Peyer's patch (tissue), 4 donors: Measurements from ENCODE around the gene ZNF516. TPM values are rescaled to one million over a fixed set of nuclear protein-coding genes. Genes with fewer than 3 reads are reported as not detected.

ENCODE experiments used
- DNase-seq, 3 donors: peaks; one replicate each; pipeline ENCODE4 v3.0.0-alpha.2; 2017 to 2019
- H3K27ac ChIP-seq, 4 donors: fragments of 200-600 bp; sonication (generic); one replicate each; pipeline ENCODE4 v1.5.1; 2016 to 2019
- H3K27me3 ChIP-seq, 2 donors: fragments of 200-600 bp; sonication (generic); one replicate each; pipeline ENCODE4 v1.5.1; 2019
- H3K36me3 ChIP-seq, 3 donors: fragments of 200-600 bp; sonication (generic); one replicate each; pipeline ENCODE4 v1.5.1; 2016 to 2019
- H3K4me1 ChIP-seq, 4 donors: fragments of 200-600 bp; sonication (generic); one replicate each; pipeline ENCODE4 v1.5.1; 2016 to 2019
- H3K4me3 ChIP-seq, 4 donors: fragments of 200-600 bp; sonication (generic); 1 replicate in 3 of 4; 2 replicates in 1 of 4; pipeline ENCODE4 v1.5.1; 2016 to 2019; ENCODE audit warnings: mild to moderate bottlenecking in 1 of 4
- H3K9me3 ChIP-seq, 4 donors: fragments of 200-600 bp; sonication (generic); one replicate each; pipeline ENCODE4 v1.5.1; 2016 to 2019; ENCODE audit warnings: mild to moderate bottlenecking in 1 of 4
- CTCF ChIP-seq, 6 experiments: fragments of 450-650 bp in 4 of 6; fragments of 200-600 bp in 2 of 6; sonication (generic) in 1 of 6; IDR thresholded peaks; one replicate each; pipeline ENCODE4 v1.5.1; 2017 to 2019; ENCODE audit warnings: antibody characterized with exemption in 6 of 6, mild to moderate bottlenecking in 3 of 6, moderate library complexity in 1 of 6
- POLR2A ChIP-seq, 2 donors: fragments of 450-650 bp; IDR thresholded peaks; one replicate each; pipeline ENCODE4 v1.5.1; 2017; ENCODE audit warnings: antibody characterized with exemption in 2 of 2, mild to moderate bottlenecking in 2 of 2, moderate library complexity in 2 of 2
- total RNA-seq, 4 donors: library from RNA; depleted of rRNA; stranded (reverse); fragments of >200 nt; gene quantifications; one replicate each; pipeline ENCODE4 v1.1.0, GENCODE V29; 2016

The ZNF516 gene
- total RNA-seq, 4 donors from 2014 or later = 19.8 to 39.6 (median 25.7) TPM

- H3K4me3 ChIP-seq = no peak overlapping the region
- H3K36me3 ChIP-seq = no peaks in the 10 kb centered on the region
- H3K27ac ChIP-seq = no peak overlapping the region
- peaks cover 0 to 17% (median 0%) of the 10 kb centered on the region in 4 donors for H3K4me1 ChIP-seq
- no peaks in the 10 kb centered on the region for H3K27me3 ChIP-seq
- H3K9me3 ChIP-seq = no peaks in the 10 kb centered on the region
- TF ChIP-seq CTCF (IDR thresholded peaks at IDR 0.05) = no peak
- TF ChIP-seq POLR2A (IDR thresholded peaks at IDR 0.05) = no peak
- DNase-seq = peak in 1 of 3 donors; percentile 26
These were observed 107.4 kb downstream of the ZNF516 start for GRCh38 chr18:76387608-76388007.

- peak in 1 of 3 donors; percentile 35 for DNase-seq
- H3K9me3 ChIP-seq = no peaks in the 10 kb centered on the region
- TF ChIP-seq CTCF (IDR thresholded peaks at IDR 0.05) = no peak
- TF ChIP-seq POLR2A (IDR thresholded peaks at IDR 0.05) = no peak
These were observed 108.2 kb downstream of the ZNF516 start for GRCh38 chr18:76386886-76387285.

GRCh38 chr18:76386071-76386470 lies 109.0 kb downstream of the ZNF516 start:
- H3K9me3 ChIP-seq = no peaks in the 10 kb centered on the region
- H3K27me3 ChIP-seq = no peaks in the 10 kb centered on the region
- no peak overlapping the region for H3K4me3 ChIP-seq
- TF ChIP-seq CTCF (IDR thresholded peaks at IDR 0.05) = no peak
- TF ChIP-seq POLR2A (IDR thresholded peaks at IDR 0.05) = no peak
- H3K36me3 ChIP-seq = no peaks in the 10 kb centered on the region
- H3K27ac ChIP-seq = no peak overlapping the region
- H3K4me1 ChIP-seq = peaks cover 0 to 17% (median 0%) of the 10 kb centered on the region in 4 donors
- no peak for DNase-seq

More at GRCh38 chr18:76386886-76387285, 108.2 kb downstream of the ZNF516 start:
- Histone ChIP-seq H3K4me3 (no peak overlapping the region), H3K27ac (no peak overlapping the region), H3K36me3 (no peaks in the 10 kb centered on the region), H3K27me3 (no peaks in the 10 kb centered on the region), H3K4me1 (peaks cover 0 to 17% (median 0%) of the 10 kb centered on the region in 4 donors)

- H3K36me3 ChIP-seq = no peaks in the 10 kb centered on the region
- H3K4me3 ChIP-seq = no peak overlapping the region
- H3K4me1 ChIP-seq = peaks cover 0 to 15% (median 0%) of the 10 kb centered on the region in 4 donors
- TF ChIP-seq CTCF (IDR thresholded peaks at IDR 0.05) (no peak), POLR2A (IDR thresholded peaks at IDR 0.05) (no peak)
- DNase-seq = peak in 1 of 3 donors; percentile 36
- no peak overlapping the region for H3K27ac ChIP-seq
- no peaks in the 10 kb centered on the region for H3K27me3 ChIP-seq
- no peaks in the 10 kb centered on the region for H3K9me3 ChIP-seq
These were observed 109.4 kb downstream of the ZNF516 start for GRCh38 chr18:76385681-76385975.

- peaks cover 0 to under 1% (median 0%) of the 10 kb centered on the region in 3 donors for H3K36me3 ChIP-seq
- peak in 1 of 3 donors; percentile 34 for DNase-seq
- peaks cover 0 to 9% (median 0%) of the 10 kb centered on the region in 4 donors for H3K4me1 ChIP-seq
- H3K9me3 ChIP-seq = no peaks in the 10 kb centered on the region
- H3K27me3 ChIP-seq = no peaks in the 10 kb centered on the region
- no peak overlapping the region for H3K27ac ChIP-seq
- TF ChIP-seq POLR2A (IDR thresholded peaks at IDR 0.05) (no peak), CTCF (IDR thresholded peaks at IDR 0.05) (no peak)
- no peak overlapping the region for H3K4me3 ChIP-seq
These were observed 110.0 kb downstream of the ZNF516 start for GRCh38 chr18:76384861-76385680.
